Ishikawa (cell line): Measurements from ENCODE around the gene CD101.

Experiments
- CREB1 ChIP-seq: IDR thresholded peaks from 2 replicates; pipeline ENCODE4 v1.6.1; 2012; ENCODE audit warnings: low read depth
- EGR1 ChIP-seq: IDR thresholded peaks from 2 replicates; pipeline ENCODE4 v1.6.1; 2012

DNA sequence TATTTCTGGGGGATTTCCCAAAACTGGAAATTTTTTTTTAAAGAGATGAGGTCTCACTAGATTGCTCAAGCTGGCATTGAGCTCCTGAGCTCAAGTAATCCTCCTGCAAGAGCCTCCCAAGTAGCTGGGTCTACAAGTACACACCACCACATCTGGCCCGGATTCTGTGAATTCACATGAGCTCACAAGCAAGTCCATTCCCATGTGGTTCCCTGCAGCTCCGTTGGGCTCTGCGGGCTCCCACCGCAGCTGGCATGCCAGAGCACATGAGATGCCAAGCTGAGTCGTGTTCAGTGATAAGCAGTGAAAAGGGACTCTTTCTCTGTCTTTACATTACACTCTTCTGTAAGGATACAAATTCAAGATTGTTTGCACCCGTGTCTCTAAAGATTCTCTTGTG lies 36.7 kb downstream of the CD101 start:
- no peak for TF ChIP-seq CREB1
- TF ChIP-seq EGR1: no peak
